HG02852 (cell line): ENCODE results near the gene KLRF1.

Source experiments
- ATAC-seq: cut with Tn5 transposase; IDR thresholded peaks from one replicate; pipeline ENCODE4 v1.9.1; 2021; ENCODE audit warnings: mild to moderate bottlenecking, moderate library complexity; ENCODE audit not compliant: unreplicated experiment

The KLRF1 gene, protein sequence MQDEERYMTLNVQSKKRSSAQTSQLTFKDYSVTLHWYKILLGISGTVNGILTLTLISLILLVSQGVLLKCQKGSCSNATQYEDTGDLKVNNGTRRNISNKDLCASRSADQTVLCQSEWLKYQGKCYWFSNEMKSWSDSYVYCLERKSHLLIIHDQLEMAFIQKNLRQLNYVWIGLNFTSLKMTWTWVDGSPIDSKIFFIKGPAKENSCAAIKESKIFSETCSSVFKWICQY

DNA sequence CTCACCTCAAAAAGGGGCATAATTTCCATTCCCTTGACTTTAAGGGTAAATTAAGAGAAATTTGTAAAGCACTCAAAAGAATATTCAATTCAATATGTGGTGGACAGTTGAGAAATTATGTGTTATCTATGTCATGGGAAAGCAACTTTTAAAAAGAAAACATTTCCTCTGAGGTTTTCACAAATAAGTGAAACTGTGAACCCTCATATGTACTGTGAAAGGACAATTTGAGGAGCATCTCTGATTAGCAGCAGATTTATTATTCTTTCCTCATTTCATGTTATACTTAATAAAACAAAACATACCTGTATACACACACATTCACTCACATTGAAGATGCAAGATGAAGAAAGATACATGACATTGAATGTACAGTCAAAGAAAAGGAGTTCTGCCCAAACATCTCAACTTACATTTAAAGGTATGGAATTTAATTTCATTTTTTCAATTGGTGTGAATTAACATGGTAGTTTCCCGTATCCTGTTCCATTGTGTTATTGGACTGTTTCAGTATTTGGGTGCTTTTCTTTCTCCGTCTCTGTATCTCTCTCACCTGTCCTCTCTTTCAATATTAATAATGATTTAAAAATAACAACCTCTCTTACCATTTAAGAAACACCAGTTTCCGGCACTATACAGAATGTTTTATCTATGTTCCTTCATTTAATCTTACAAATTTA is at the start of gene KLRF1:
Gene KLRF1, plus strand, starts transcription at position 273 of the 680 bp plus-strand sequence. Its CDS starts 64 bp downstream, at position 337.
- no peak for ATAC-seq

DNA sequence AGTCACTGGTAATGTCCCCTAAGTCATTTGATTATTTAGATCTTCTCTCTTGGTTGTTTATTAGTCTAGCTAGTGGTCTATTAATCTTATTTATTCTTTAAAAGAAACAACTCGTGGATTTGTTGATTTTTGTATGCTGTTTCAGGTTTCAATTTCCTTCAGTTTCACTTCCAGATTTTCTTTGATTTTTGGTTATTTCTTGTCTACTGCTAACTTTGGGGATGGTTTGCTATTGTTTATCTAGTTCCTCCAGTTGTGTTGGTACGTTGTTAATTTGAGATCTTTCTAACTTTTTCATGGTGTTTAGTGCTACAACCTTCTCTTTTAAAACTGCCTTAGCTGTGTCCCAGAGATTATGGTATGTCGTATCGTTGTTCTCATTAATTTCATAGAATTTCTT is 48.1 kb upstream of the KLRF1 start:
- no peak for ATAC-seq

DNA sequence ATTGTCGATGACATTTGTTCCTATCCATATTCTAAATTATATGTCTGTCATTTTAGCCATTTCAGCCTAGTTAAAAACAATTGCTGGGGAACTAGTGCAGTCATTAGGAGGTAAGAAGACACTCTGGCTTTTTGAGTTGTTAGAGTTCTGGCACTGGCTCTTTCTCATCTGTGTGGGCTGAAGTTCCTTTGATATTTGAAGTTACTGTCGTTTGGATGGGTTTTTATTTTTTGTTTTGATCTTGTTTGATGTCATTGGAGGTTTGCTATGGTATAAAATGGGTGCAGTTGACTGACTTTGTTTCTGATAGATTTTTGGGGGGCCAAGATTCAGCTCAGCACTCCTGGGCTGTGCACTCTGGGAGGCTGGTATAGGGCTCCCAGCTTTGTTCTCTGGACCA is 45.9 kb upstream of the KLRF1 start:
- ATAC-seq, result no peak

DNA sequence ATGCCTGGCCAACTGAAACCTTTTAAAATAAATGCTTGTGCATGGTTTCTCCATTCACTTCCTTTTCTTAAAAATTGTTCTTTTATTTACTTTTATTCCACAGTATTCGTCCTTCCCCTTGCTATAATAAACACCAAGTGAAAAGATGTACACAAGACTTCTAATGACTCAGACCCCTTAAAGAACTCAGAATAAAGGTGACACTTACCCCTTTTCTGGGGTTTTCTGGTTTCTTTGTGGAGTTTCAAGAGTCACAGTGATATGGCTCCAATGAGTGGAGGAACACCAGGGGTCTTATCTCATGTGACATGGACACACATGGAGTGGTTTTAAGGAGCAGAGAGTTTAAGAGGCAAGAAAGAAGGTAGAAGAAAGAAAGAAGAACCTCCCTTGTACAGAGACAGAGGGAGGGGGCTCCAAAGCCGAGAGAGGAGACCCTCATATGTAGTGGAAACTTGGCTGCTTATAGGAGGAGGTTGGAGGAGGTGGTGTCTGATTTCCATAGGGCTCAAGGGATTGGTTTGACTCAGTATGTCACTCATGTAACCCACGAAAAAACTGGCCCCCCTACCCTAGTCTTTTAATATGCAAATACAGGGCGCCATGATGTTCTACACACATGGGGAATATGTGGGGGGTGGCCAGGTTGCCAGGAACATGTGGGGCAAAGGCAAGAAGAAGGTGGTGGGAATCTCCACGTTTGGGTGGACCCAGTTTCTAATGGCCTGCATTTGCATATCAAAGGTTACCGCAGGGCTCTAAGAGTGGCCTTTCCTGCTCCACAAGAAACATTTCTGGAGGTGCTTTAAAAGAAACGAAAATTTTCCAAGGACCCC is 44.5 kb upstream of the KLRF1 start:
- no peak for ATAC-seq

DNA sequence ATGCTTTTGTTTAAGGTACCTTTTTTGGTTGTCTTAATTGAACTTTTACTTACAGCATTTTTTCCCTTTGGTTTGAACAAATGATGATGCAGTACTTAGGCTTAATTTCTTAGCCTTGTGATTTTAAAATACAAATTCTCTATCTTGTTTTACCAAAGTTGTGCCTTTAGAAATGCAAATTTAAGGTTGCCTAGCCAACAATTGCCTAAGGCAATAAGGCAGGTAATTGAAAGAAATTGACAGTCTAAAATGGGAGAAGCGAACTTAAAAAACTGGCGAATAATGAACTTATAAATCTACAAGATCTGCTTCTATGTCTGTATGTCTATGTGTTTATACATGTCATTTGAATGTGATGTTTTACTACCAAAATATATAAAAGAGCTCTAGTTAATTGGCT is 43.0 kb upstream of the KLRF1 start:
- no peak for ATAC-seq

DNA sequence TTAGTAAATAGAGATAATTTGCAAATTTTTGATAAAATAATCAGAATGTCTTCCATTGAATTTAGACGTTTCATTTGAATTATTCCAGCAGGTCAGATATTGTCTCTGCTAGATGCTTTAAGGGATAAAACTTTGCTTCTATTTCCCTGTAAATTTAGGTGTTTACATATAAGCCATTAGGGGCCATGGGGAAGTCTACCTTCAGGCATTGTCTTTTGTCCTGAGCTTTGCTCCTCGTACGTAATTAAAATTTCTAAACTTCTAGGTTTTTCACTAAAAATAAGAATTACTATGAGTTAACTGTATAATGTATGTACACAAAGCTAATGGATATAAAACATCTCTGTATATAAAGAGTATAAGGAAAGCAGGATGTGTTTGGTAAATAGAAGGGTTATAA is 42.5 kb upstream of the KLRF1 start:
- ATAC-seq, result no peak

DNA sequence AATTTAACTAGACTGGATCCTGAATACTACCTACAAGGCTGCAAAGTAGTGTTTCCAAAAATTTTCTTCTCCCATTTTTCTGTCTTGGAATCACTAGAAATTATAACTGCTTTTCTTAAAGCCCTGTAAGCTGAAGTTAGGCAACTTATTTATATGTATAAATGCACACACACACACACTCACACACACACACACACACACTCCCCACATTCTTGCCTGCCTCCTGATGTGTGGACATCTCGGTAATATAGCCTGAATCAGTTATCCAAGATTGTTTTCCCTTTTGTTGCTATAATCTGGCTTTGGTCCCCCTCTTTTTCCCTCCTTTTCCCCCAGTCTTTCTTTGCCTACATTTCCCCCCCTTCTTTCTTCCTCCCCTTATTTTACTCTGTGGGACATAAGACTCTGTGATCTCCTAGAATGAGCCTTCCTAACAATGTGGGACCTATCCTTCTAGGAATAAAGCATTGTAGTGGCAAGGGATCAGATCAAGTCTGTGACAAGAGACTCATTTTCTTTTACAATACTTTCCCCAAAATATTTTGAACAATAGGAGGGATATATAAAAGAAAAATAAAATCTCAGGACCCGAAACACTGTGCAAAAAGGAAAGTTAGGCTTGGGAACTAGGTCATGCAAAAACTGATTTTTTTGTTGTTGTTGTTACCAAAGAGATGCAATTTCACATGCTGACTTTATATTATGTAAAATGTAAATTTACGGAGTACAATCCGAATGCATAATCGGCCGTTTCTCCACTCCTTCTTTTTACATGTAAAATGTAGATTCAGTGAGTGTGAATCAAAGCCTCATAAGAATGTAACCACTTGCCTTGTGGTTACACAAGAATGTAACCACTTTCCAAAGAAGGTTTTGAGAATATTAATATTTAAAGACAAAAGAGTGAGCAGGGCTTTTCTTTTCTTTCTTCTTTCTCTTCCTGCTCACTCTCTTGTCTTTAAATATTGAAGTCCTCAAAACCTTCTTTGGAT is 40.3 kb upstream of the KLRF1 start:
- no peak for ATAC-seq

DNA sequence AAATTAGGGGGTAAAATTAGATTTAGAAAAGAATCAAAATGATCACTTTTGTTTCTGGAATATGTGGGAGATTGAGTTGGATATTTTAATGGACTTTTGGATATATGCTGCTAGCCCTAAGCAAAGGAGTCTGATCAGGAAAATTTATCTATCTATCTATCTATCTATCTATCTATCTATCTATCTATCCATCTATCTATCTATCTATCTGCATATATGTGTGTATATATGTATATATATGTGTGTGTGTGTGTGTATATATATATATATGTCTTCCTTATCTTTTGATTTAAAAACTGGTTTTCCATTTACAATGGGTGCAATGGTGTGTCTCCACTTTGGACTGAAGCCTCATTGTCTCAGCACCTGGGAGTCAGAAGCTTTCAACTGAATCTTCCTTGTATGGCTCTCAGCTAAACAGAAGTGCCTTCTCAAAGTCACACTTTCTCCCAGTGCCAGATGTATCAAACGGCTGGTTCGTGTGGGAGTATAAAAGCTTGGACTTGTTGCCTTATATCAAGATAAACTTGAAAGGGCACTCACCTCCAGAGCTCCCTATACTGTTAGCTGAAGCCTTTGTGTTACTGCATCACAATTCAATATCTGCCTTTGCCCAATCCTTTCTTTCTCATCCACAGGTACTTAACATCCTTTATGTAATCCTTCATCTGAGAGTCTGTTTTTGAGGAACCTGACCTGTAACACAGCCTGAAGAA is 34.9 kb upstream of the KLRF1 start:
- no peak for ATAC-seq

DNA sequence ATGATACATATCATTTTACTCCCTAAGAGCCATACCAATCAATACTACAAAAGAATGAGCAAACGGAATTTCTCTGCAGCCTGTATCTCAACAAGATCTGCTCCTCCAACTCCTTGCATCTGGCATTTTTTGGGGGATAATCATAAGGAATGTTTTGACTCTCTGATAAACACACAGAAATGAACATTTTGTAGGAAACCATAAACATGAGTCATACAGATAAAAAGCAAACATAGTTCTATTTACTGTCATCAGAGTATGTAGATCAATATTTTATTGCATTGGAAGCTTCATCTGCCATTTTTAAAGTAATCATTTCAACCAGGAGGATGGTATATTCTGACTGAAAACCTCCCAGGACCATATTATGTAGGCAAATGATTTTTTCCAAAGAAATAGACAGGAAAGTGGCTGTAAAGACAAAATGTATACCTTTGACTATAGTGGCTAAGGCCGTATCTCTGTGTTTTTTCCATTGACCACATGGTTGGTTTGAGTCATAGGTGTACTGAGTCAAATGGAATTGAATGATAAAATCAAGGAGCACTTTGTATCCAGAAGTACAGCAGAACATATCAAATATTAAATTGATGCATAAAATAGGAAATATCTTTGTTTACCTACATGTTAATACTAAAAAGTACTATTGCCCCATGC is 34.2 kb upstream of the KLRF1 start:
- no peak for ATAC-seq

DNA sequence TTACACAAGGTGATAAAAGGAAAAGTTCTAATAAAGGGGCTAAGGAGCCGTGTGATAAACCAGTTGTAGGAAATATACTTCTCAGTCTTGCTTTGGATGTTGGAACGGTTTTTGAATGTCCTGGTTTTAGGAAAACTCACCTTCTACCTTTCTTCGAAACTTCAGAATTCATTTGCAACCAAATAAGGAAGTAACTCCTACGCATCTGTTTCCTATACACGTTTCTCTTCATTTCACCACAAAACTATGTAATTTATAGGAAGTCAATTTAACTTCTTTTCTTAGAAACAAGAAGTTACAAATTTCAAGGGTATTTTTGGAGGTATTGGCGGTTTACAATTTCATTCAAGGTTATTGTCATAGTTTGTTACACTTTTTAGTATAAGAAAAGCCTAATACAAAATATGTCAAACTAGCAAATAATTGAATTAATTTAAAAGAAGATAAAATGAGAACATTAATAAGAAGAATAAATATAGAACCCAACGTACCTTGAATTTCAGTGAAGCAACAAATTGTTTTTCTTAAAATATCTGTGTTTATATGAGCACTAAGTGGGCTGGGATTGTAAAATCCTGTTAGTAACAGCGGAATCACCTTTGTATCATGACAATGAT is 33.4 kb upstream of the KLRF1 start:
- ATAC-seq, result no peak

DNA sequence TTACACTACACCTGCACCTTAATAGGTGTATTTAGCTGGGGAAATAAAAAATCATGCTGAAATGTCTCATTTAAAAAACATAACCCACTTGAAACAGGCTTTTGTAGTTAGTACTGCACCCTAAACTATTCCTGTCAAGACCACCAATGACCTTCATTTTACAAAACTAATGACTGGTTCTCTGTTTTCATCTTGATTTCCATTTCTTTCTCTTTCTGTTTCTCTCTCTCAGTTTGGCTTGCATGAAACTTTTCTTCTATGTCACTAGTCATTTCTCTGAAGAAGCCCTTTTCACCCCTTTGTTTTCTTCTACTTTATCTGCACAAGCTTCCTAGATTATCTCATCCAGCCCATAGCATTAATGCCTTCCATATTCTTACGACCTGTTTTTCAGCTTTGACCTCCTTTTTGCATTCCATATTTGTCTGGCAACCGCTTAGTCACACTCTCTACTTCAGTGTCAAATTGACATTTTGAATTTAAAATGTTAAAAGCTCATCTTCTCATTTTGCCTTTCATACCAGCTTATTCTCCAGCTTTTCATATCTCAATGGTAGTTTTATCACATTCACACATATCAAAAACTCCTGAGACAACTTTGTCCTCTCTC is 32.7 kb upstream of the KLRF1 start:
- ATAC-seq, result no peak

DNA sequence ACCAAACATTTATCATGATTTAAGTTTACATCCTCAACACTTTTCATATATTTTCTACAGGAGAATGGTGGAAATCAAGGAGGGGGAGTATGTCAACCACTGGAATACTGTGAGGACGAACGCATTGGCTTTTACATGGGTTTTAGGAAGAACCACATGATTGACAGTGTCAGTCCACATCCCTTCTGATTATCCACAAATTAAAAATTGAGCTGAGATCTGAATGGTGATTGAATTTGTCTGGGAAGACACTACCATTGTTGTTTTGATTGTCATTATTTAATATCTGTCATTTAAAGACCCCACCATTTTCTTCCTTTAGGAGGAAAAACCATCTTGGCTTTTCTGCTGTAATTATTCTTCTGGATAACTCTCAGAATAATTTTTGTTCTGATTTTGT is 31.3 kb upstream of the KLRF1 start:
- no peak for ATAC-seq

DNA sequence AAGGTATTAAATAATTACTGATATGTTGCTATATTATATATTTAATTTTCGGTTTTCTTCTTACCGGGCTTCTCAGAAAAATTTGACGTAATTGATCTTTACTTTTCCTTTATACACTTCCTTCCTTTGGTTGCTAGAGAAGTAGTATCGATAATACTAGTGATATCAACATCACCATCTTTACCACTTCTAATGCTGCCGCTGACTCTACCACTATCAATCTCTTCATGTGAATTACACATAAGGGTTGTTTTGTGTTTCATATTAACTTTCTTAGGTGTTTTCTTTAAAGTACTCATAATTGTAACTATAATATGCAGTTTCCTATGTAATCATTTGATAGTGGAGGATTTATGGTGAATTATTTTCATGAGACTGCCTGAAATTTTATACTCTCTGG is 30.9 kb upstream of the KLRF1 start:
- ATAC-seq, result no peak

DNA sequence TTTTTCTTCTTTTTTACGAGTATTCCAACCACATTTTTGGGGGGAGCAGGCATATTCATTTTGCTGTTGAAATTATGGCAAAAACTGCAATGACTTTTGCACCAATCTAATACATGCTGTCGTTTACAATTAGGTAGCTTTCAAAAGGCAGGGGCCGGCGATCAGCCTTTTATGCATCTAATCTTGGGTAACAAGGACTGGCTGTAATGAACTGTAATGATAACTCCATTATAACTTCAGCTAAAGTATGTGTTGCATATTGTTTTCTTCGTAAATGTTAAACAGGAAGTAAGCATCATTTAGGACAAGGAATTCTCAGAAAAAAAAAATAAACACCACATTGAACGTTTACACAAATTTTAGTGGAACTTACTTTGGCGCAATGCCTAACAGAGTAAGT is 30.3 kb upstream of the KLRF1 start:
- ATAC-seq, result no peak

DNA sequence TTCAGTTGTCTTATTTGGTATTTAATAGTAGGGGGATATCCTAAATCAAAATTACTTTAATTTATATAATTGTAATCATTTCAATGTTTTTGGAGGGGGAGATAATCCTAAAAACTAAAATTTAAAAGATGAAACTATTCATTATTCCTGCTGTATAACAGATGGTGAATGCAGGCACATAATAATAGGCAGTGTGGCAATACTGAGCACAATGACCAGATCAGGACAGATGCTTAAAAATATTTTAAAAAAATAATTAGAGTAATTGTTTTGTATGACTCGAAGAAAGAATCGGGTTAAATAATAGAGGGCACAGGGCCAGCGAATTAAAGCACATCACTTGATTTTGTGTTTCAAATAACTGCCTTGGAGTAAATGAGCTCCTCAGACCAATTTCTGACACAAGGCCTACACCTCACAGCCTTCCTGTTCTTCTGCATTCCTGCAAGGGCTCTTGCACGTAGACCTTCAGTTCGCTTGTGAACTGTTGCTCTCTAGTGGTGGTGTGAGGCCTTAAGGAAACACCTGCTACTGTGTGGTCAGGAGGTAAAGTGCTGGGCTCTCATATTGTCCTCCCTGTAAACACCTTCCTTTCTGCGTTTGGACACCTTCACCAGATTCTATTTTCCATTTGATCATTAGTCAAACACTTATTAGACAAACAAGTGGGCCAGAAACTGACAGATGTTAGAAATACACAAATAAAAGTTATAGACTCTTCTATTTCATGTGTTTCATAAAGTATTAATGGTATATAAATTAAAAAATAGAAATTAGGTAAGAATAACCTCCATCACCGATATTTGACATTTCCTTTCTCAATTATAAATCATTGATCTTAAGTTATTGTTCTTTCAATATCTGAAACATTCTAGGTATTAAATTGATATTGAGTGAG is 29.3 kb upstream of the KLRF1 start:
- peak; percentile 88 for ATAC-seq

DNA sequence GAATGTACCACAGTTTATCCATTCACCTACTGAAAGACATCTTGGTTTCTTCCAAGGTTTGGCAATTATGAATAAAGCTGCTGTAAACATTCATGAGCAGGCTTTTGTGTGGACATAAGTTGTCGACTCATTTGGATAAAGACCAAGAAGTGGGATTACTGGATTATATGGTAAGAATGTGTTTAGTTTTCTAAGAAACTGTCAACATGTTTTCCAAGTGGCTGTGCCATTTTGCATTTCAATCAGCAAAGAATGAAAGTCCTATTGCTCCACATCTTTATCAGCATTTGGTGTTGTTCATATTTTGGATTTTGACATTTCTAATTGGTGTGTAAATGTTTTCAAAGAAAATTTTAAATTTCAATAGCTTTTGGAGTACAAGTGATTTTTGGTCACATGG is 27.3 kb upstream of the KLRF1 start:
- ATAC-seq, result no peak

DNA sequence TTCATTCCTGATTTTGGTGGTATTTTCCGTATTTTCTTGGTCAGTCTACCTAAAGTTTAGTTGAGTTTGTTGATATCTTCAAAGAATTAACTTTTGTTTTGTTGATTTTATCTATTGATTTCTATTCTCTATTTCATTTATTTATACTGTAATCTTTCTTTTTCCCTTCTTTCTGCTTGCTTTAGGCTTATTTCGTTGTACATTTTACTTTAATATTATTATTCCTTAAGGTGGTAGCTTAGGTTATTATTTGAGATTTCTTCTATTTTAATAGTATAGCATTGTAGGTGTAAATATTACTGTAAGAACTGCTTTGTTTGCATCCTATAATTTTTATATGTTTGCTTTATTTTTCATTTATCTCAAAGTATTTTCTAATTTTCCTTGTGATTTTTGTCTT is 21.4 kb upstream of the KLRF1 start:
- no peak for ATAC-seq

DNA sequence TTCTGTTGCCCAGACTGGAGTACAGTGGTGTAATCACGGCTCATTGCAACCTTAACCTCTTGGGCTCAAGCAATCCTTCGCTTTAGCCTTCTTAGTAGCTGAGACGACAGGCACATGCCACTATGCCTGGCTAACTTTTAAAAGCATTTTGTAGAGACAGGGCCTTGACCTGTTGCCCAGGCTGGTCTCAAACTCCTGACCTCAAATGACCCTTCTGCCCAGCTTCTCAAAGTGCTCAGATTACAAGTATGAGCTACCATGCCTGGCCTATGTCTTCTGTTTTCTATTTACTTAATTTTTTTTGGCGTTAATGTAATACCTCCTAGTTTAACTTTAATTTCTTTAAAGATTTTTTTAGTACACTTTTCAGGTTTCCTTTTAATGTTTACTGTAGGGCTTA is 20.6 kb upstream of the KLRF1 start:
- ATAC-seq, result no peak
